Measurements from ENCODE around the gene ST6GALNAC1.

GRCh38 chr17:76630151-76630550 lies 13.4 kb downstream of the ST6GALNAC1 start:
- no peak for TF ChIP-seq CTCF (IDR thresholded peaks at IDR 0.05)
- no peak for TF ChIP-seq POLR2A (IDR thresholded peaks at IDR 0.05; ENCODE audit: low read depth)
- no peak for TF ChIP-seq POLR2AphosphoS5 (IDR thresholded peaks at IDR 0.05)
